Natural killer cell (primary cell): ENCODE results near the gene ERVH48-1. TPM values are rescaled to one million over a fixed set of nuclear protein-coding genes. Genes with fewer than 3 reads are reported as not detected.
"Not testable (repeated sequence)": the region's sequence is repeated elsewhere in the genome, so short reads cannot be mapped to it uniquely, and the experiment has no call there.

Experiments
- ATAC-seq, 3 donors: fragments of 150-1000 bp in 2 of 3; fragments of 200-7000 bp in 1 of 3; cut with Tn5 transposase; 1 replicate in 1 of 3; 2 replicates in 2 of 3; pipeline ENCODE4 v1.10.0; 2021; ENCODE audit warnings: mild to moderate bottlenecking in 2 of 3, moderate library complexity in 2 of 3
- DNase-seq, 2 donors: peaks; one replicate each; pipeline versions ENCODE4 v3.0.0 to v3.0.0-alpha.2; 2013 to 2021; ENCODE audit warnings: mixed read lengths in 1 of 2
- H3K27ac ChIP-seq: one replicate; pipeline ENCODE4 v1.5.1; 2013; ENCODE audit warnings: mild to moderate bottlenecking, low read length
- H3K27me3 ChIP-seq: one replicate; pipeline ENCODE4 v1.6.1; 2013; ENCODE audit warnings: low read length; ENCODE audit not compliant: control insufficient read depth, insufficient read depth
- H3K36me3 ChIP-seq: one replicate; pipeline ENCODE4 v1.6.1; 2013; ENCODE audit warnings: low read length; ENCODE audit not compliant: control insufficient read depth, insufficient read depth
- H3K4me1 ChIP-seq: one replicate; pipeline ENCODE4 v1.6.1; 2013; ENCODE audit warnings: low read length; ENCODE audit not compliant: control insufficient read depth, insufficient read depth
- H3K4me3 ChIP-seq: one replicate; pipeline ENCODE4 v1.5.1; 2013; ENCODE audit warnings: low read length
- H3K9me3 ChIP-seq: one replicate; pipeline ENCODE4 v1.6.1; 2013; ENCODE audit warnings: low read length; ENCODE audit not compliant: control insufficient read depth, insufficient read depth
- H3K27ac Mint-ChIP-seq, 2 donors: one replicate each; pipeline ENCODE4 v1.8.0; 2022; ENCODE audit warnings: mild to moderate bottlenecking in 2 of 2, mixed read lengths in 2 of 2, moderate library complexity in 1 of 2
- H3K27me3 Mint-ChIP-seq, 2 donors: one replicate each; pipeline ENCODE4 v1.8.0; 2022; ENCODE audit warnings: low read depth in 2 of 2, mixed read lengths in 2 of 2
- H3K36me3 Mint-ChIP-seq: one replicate; pipeline ENCODE4 v1.8.0; 2022; ENCODE audit warnings: mixed read lengths
- H3K4me1 Mint-ChIP-seq, 2 donors: one replicate each; pipeline ENCODE4 v1.8.0; 2022; ENCODE audit warnings: mixed read lengths in 2 of 2
- H3K4me3 Mint-ChIP-seq: one replicate; pipeline ENCODE4 v1.8.0; 2022; ENCODE audit warnings: mild to moderate bottlenecking, moderate library complexity, mixed read lengths
- H3K9me3 Mint-ChIP-seq, 2 donors: one replicate each; pipeline ENCODE4 v1.8.0; 2022; ENCODE audit warnings: mixed read lengths in 2 of 2
- WGBS: methylation state at CpG from one replicate; pipeline ENCODE4 v1.1.7; 2013; ENCODE audit warnings: missing lambda C conversion rate; ENCODE audit not compliant: insufficient coverage; 5-methylcytosine and 5-hydroxymethylcytosine counted together
- intact Hi-C: fragments of 100-400 bp; cut with micrococcal nuclease; formaldehyde crosslinking; loops from one replicate; pipeline ENCODE4 v1.14.2; 2022
- total RNA-seq, 4 donors: library from RNA; stranded (reverse); fragments of 120-200 nt in 1 of 4; gene quantifications; one replicate each; pipeline versions ENCODE4 v1.2.3 to v1.2.4, GENCODE V29; 2013 to 2022
- TF ChIP-seq, protein P1 (sequence below): fragments of 200-600 bp; IDR thresholded peaks from one replicate; pipeline ENCODE4 v1.8.0; 2022; ENCODE audit warnings: antibody characterized with exemption

Gene ERVH48-1
- total RNA-seq, 3 donors from 2014 or later (not counting 1 experiment from before 2014, with no cell fraction given) = not detected

DNA sequence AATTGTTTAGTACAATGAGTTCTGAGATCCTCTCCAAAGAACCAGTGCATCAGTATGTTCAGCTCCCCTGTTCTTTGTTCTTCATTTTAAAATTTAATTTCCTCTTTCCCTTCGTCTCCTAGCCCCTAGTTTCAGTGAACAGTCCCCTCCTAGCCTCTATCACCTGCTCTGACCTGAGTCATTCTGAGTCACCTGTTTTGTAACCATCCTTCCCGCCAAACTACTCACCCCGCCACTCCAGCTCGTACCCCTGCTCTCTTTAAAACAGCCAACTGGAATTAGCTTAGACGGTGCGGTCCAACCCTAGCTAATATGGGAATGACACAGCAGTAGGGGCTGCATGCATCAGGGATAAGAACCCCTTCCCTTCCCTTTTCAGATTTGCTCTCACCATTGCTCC is 16.8 kb upstream of the ERVH48-1 start:
- H3K4me1 ChIP-seq = no peaks in the 10 kb centered on the region
- Mint-ChIP-seq H3K27me3 (no peaks in the 10 kb centered on the region), H3K4me1 (no peaks in the 10 kb centered on the region), H3K4me3 (no peak overlapping the region), H3K36me3 (no peaks in the 10 kb centered on the region), H3K9me3 (no peaks in the 10 kb centered on the region), H3K27ac (no peak overlapping the region)
- no peak overlapping the region for H3K27ac ChIP-seq
- H3K27me3 ChIP-seq = no peaks in the 10 kb centered on the region
- TF ChIP-seq, protein P1, sequence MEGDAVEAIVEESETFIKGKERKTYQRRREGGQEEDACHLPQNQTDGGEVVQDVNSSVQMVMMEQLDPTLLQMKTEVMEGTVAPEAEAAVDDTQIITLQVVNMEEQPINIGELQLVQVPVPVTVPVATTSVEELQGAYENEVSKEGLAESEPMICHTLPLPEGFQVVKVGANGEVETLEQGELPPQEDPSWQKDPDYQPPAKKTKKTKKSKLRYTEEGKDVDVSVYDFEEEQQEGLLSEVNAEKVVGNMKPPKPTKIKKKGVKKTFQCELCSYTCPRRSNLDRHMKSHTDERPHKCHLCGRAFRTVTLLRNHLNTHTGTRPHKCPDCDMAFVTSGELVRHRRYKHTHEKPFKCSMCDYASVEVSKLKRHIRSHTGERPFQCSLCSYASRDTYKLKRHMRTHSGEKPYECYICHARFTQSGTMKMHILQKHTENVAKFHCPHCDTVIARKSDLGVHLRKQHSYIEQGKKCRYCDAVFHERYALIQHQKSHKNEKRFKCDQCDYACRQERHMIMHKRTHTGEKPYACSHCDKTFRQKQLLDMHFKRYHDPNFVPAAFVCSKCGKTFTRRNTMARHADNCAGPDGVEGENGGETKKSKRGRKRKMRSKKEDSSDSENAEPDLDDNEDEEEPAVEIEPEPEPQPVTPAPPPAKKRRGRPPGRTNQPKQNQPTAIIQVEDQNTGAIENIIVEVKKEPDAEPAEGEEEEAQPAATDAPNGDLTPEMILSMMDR = no peak
- no peak overlapping the region for H3K4me3 ChIP-seq
- ATAC-seq (no peak), DNase-seq (no peak)
- no peaks in the 10 kb centered on the region for H3K36me3 ChIP-seq
- intact Hi-C loops = no loop called here
- 66% methylated on average over 6 of the region's 6 CpGs for WGBS
- no peaks in the 10 kb centered on the region for H3K9me3 ChIP-seq

DNA sequence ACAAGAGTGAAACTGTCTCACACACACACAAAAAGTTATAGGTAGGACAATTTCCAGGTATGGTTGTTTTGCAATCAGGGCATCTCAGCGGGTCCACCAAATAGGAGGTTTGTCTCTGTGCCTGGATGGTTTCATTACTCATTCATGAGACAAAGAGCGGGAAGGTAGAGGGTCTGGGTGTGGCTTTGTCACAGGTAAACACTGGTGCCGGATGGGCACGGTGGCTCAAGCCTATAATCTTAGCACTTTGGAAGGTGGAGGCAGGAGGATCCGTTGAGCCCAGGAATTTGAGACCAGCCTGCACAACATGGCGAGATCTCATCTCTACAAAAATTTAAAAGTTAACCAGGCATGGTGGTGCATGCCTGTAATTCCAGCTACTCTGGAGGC is 16.3 kb upstream of the ERVH48-1 start:
- no peaks in the 10 kb centered on the region for H3K4me1 Mint-ChIP-seq
- Histone ChIP-seq H3K9me3 (no peaks in the 10 kb centered on the region), H3K27ac (no peak overlapping the region), H3K36me3 (no peaks in the 10 kb centered on the region), H3K27me3 (no peaks in the 10 kb centered on the region), H3K4me3 (no peak overlapping the region), H3K4me1 (no peaks in the 10 kb centered on the region)
- H3K4me3 Mint-ChIP-seq = no peak overlapping the region
- no peaks in the 10 kb centered on the region for H3K9me3 Mint-ChIP-seq
- WGBS = 88% methylated on average over 6 of the region's 6 CpGs
- ATAC-seq (no peak), DNase-seq (no peak)
- H3K27me3 Mint-ChIP-seq = no peaks in the 10 kb centered on the region
- TF ChIP-seq, protein P1 = no peak
- H3K27ac Mint-ChIP-seq = no peak overlapping the region
- H3K36me3 Mint-ChIP-seq = no peaks in the 10 kb centered on the region
- intact Hi-C loops = no loop called here

DNA sequence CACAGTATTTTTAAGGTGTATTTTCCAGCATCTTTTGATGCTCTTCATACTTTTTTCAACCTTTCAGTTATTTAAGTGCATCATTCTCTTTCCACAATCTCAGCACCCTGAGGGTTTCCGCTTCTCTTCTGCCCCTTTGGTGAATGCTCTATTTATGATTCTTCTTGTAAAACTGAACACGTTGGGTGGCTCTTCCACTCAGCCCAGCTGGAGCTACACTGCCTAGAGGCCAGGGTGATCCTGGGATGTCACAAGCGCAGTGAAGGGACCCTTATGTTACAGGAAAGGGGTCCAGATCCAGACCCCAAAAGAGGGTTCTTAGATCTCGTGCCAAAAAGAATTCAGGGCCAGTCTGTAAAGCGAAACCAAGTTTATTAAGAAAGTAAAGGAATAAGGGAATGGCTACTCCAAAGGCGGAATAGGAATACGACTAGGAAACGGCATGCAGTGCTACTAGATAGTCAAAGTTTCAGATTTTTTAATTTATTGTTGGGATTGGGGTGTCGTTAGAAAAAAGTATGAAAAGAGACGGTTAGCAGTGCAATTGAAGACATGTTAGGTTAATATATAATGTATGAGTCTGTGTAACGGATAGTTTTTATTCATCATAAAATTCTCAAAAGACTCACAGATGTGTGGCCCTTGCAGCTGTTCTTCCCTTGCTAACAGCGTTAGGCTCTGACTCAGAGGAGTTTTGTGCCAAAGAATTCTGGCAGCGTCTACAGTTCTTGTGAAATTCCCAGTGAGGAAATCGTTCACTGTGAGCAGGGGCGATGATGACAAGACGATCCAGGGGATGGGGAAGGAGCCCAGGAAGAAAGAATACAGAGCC is 14.4 kb upstream of the ERVH48-1 start:
- TF ChIP-seq, protein P1 = no peak
- intact Hi-C loops = no loop called here
- Histone ChIP-seq H3K4me1 (no peaks in the 10 kb centered on the region), H3K36me3 (no peaks in the 10 kb centered on the region), H3K27me3 (no peaks in the 10 kb centered on the region), H3K4me3 (no peak overlapping the region), H3K9me3 (no peaks in the 10 kb centered on the region), H3K27ac (no peak overlapping the region)
- Mint-ChIP-seq H3K9me3 (no peaks in the 10 kb centered on the region), H3K4me3 (no peak overlapping the region), H3K36me3 (no peaks in the 10 kb centered on the region), H3K4me1 (no peaks in the 10 kb centered on the region), H3K27me3 (no peaks in the 10 kb centered on the region), H3K27ac (no peak overlapping the region)
- 87% methylated on average over 15 of the region's 16 CpGs for WGBS
- ATAC-seq (no peak), DNase-seq (no peak)

DNA sequence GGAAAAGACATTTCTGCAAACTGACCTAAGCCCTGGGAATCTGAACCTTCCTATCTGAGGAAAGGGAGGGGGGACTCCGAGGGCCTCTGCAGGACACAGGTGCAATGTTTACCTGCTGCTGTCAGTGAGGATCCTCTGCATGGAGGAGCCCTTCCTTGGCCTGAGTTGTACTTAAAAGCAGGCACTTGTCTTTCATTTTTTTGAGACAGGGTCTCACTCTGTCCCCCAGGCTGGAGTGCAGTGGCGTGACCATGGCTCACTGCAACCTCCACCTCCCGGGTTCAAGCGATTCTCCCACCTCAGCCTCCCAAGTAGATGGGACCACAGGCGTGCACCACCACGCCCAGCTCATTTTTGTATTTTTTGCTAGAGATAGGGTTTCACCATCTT is 13.2 kb upstream of the ERVH48-1 start:
- H3K27me3 Mint-ChIP-seq, intact Hi-C loops, H3K27ac Mint-ChIP-seq, H3K27me3 ChIP-seq, H3K27ac ChIP-seq, H3K9me3 ChIP-seq, ATAC-seq, H3K4me1 ChIP-seq, H3K4me3 ChIP-seq, DNase-seq, H3K4me3 Mint-ChIP-seq, H3K4me1 Mint-ChIP-seq, H3K36me3 Mint-ChIP-seq, H3K36me3 ChIP-seq, H3K9me3 Mint-ChIP-seq: not testable (repeated sequence)
- 92% methylated on average over 6 of the region's 6 CpGs for WGBS
